HS-27A (cell line): Measurements from ENCODE around the gene PRDM16.
"Not testable (repeated sequence)": the region's sequence is repeated elsewhere in the genome, so short reads cannot be mapped to it uniquely, and the experiment has no call there.

Experiments
- DNase-seq: peaks from one replicate; pipeline ENCODE4 v3.0.0-alpha.2; 2012; ENCODE audit warnings: low read depth, missing footprints

Gene PRDM16

GRCh38 chr1:3163356-3163755 lies 94.4 kb downstream of the PRDM16 start:
- DNase-seq, result no peak

GRCh38 chr1:3164671-3165070 lies 95.7 kb downstream of the PRDM16 start:
- no peak for DNase-seq

GRCh38 chr1:3165189-3165588 lies 96.2 kb downstream of the PRDM16 start:
- DNase-seq, result not testable (repeated sequence)

- DNase-seq, result no peak
Observed at GRCh38 chr1:3166206-3166918, 97.4 kb downstream of the PRDM16 start.

- no peak for DNase-seq
Observed at GRCh38 chr1:3167255-3167654, 98.3 kb downstream of the PRDM16 start.

- no peak for DNase-seq
Observed at GRCh38 chr1:3168678-3169077, 99.7 kb downstream of the PRDM16 start.

GRCh38 chr1:3169665-3170356 lies 100.8 kb downstream of the PRDM16 start:
- DNase-seq, result no peak

GRCh38 chr1:3170561-3171453 lies 101.8 kb downstream of the PRDM16 start:
- DNase-seq, result no peak

GRCh38 chr1:3171761-3172160 lies 102.8 kb downstream of the PRDM16 start:
- DNase-seq, result no peak

GRCh38 chr1:3172431-3173380 lies 103.7 kb downstream of the PRDM16 start:
- no peak for DNase-seq

GRCh38 chr1:3173381-3173980 lies 104.5 kb downstream of the PRDM16 start:
- DNase-seq, result no peak

- DNase-seq, result no peak
Observed at GRCh38 chr1:3174487-3175247, 105.7 kb downstream of the PRDM16 start.

GRCh38 chr1:3175486-3175885 lies 106.5 kb downstream of the PRDM16 start:
- DNase-seq, result no peak

GRCh38 chr1:3176028-3176427 lies 107.0 kb downstream of the PRDM16 start:
- DNase-seq, result no peak

GRCh38 chr1:3176820-3177219 lies 107.8 kb downstream of the PRDM16 start:
- no peak for DNase-seq

GRCh38 chr1:3178279-3178678 lies 109.3 kb downstream of the PRDM16 start:
- DNase-seq, result no peak

- no peak for DNase-seq
Observed at GRCh38 chr1:3179471-3179870, 110.5 kb downstream of the PRDM16 start.

GRCh38 chr1:3180915-3181314 lies 111.9 kb downstream of the PRDM16 start:
- DNase-seq, result no peak

GRCh38 chr1:3181956-3182355 lies 113.0 kb downstream of the PRDM16 start:
- no peak for DNase-seq

GRCh38 chr1:3183411-3183810 lies 114.4 kb downstream of the PRDM16 start:
- no peak for DNase-seq
